MM.1S (cell line): ENCODE measurements around the gene MIS12.

Experiments
- DNase-seq: peaks from one replicate; pipeline ENCODE4 v3.0.0-alpha.2; 2015
- H2AFZ ChIP-seq: fragments of 300-600 bp; sonication (generic); 2 replicates; pipeline ENCODE4 v1.6.0; 2016; ENCODE audit warnings: antibody characterized with exemption, low read length
- H3F3A ChIP-seq: fragments of 300-600 bp; sonication (generic); 2 replicates; pipeline ENCODE4 v1.6.1; 2016; ENCODE audit warnings: mild to moderate bottlenecking, antibody characterized with exemption, low read length, moderate library complexity, mixed read lengths; ENCODE audit not compliant: insufficient read depth
- H3K27ac ChIP-seq: fragments of 300-600 bp; sonication (generic); 2 replicates; pipeline ENCODE4 v1.5.1; 2016; ENCODE audit warnings: mild to moderate bottlenecking, low read length
- H3K27me3 ChIP-seq: fragments of 300-600 bp; sonication (generic); replicated peaks from 2 replicates; pipeline ENCODE4 v1.6.0; 2016; ENCODE audit warnings: low read length; ENCODE audit not compliant: insufficient read depth
- H3K36me3 ChIP-seq: fragments of 300-600 bp; sonication (generic); replicated peaks from 2 replicates; pipeline ENCODE4 v1.6.1; 2016; ENCODE audit warnings: mild to moderate bottlenecking, low read length, mixed read lengths; ENCODE audit not compliant: insufficient read depth
- H3K4me1 ChIP-seq: fragments of 300-600 bp; sonication (generic); 2 replicates; pipeline ENCODE4 v1.6.1; 2016; ENCODE audit warnings: low read length, mixed read lengths
- H3K4me2 ChIP-seq: fragments of 300-600 bp; sonication (generic); 2 replicates; pipeline ENCODE4 v1.6.0; 2016; ENCODE audit warnings: low read depth, low read length
- H3K4me3 ChIP-seq: fragments of 300-600 bp; sonication (generic); 2 replicates; pipeline ENCODE4 v1.5.1; 2016; ENCODE audit warnings: low read length, mixed read lengths
- H3K79me2 ChIP-seq: fragments of 300-600 bp; sonication (generic); 2 replicates; pipeline ENCODE4 v1.6.1; 2016; ENCODE audit warnings: mixed run types, low read length, mixed read lengths
- H3K9ac ChIP-seq: fragments of 300-600 bp; sonication (generic); 2 replicates; pipeline ENCODE4 v1.6.1; 2016; ENCODE audit warnings: low read length, mixed read lengths
- H3K9me2 ChIP-seq: fragments of 300-600 bp; sonication (generic); replicated peaks from 2 replicates; pipeline ENCODE4 v1.6.1; 2016; ENCODE audit warnings: mild to moderate bottlenecking, low read length, mixed read lengths; ENCODE audit not compliant: insufficient read depth
- H3K9me3 ChIP-seq: fragments of 300-600 bp; sonication (generic); replicated peaks from 2 replicates; pipeline ENCODE4 v1.6.1; 2016; ENCODE audit warnings: mild to moderate bottlenecking, low read length, mixed read lengths; ENCODE audit not compliant: insufficient read depth
- H4K20me1 ChIP-seq: fragments of 300-600 bp; sonication (generic); 2 replicates; pipeline ENCODE4 v1.6.1; 2016; ENCODE audit warnings: mild to moderate bottlenecking, low read length, moderate library complexity, mixed read lengths; ENCODE audit not compliant: insufficient read depth
- CTCF ChIP-seq: fragments of 300-600 bp; sonication (generic); IDR thresholded peaks from 2 replicates; pipeline ENCODE4 v1.5.1; 2016; ENCODE audit warnings: antibody characterized with exemption, low read length, mixed read lengths
- EZH2 ChIP-seq: fragments of 300-600 bp; sonication (generic); optimal IDR thresholded peaks from 2 replicates; pipeline ENCODE3; 2017; ENCODE audit warnings: low read depth, mild to moderate bottlenecking, antibody characterized with exemption, low read length, mixed read lengths
- EZH2phosphoT487 ChIP-seq: fragments of 300-600 bp; sonication (generic); IDR thresholded peaks from 2 replicates; pipeline ENCODE4 v1.6.1; 2018; ENCODE audit warnings: antibody characterized with exemption, low read length

The MIS12 gene

DNA sequence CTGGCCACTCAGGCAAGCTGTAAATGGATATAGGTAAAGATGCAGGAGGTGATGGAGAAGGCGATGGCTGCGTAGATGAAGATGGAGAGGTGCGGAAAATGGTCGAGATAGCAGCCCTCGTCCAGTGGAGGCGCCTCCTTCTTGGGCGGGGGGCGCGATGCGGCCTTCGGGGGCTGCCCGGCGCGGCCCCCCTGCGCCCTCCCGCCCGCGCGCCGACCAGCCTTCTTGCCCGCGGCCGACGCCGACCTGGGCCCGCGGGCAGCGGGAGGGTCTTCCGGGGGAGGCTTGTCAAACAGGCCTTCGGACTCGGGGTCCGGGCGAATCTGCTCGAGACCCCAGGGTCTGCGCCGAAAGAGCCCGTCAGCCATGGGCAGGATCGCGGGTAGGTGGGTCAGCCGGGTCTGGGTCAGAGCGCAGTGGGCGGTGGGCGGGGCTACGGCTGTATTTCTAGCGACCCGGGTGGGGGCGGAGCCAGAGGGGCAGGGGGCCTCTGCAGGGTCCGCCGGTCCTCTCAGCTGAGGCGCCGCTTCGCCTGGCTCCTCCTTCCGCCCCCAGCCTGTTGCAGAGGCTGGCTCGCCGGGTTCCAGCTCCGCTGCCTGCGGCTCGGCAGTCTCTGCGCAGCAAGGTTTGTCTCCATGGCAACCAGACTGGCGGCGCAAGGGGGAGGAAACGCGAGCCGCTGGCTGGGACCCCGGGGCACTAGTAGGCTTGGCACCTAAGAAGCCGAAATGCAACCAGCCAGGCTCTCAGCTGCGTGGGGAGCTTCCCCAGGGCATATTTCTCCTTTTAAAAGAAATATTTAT lies 14.4 kb downstream of the MIS12 start:
- Histone ChIP-seq H3F3A (0 out of 2 replicates have a peak, but pooled peaks cover 7% of the 10 kb centered on the region), H3K4me1 (0 out of 2 replicates have a peak, but pooled peaks cover 5% of the 10 kb centered on the region), H3K9ac (no peak overlapping the region), H3K27ac (no peak overlapping the region), H3K9me2 (no peaks in the 10 kb centered on the region), H3K4me3 (peak overlapping the region; percentile 54), H3K27me3 (no peaks in the 10 kb centered on the region), H3K36me3 (no peaks in the 10 kb centered on the region), H3K79me2 (no peaks in the 10 kb centered on the region), H3K4me2 (peak overlapping the region; percentile 81), H4K20me1 (no peaks in the 10 kb centered on the region), H2AFZ (0 out of 2 replicates have a peak overlapping the region, but pooled peaks have one; percentile 48), H3K9me3 (no peaks in the 10 kb centered on the region)
- DNase-seq, result peak; percentile 53
- TF ChIP-seq EZH2phosphoT487 (no peak), EZH2 (no peak), CTCF (no peak)

- H3K9me3 ChIP-seq, result no peaks in the 10 kb centered on the region
- H3K79me2 ChIP-seq, result no peaks in the 10 kb centered on the region
- H4K20me1 ChIP-seq, result no peaks in the 10 kb centered on the region
- DNase-seq, result no peak
- 0 out of 2 replicates have a peak, but pooled peaks cover 5% of the 10 kb centered on the region for H3K4me1 ChIP-seq
- TF ChIP-seq CTCF (no peak), EZH2 (no peak), EZH2phosphoT487 (no peak)
- H3K4me2 ChIP-seq, result no peak overlapping the region
- no peak overlapping the region for H2AFZ ChIP-seq
- H3K36me3 ChIP-seq, result no peaks in the 10 kb centered on the region
- no peak overlapping the region for H3K9ac ChIP-seq
- no peaks in the 10 kb centered on the region for H3K27me3 ChIP-seq
- 0 out of 2 replicates have a peak, but pooled peaks cover 7% of the 10 kb centered on the region for H3F3A ChIP-seq
- H3K4me3 ChIP-seq, result no peak overlapping the region
- no peak overlapping the region for H3K27ac ChIP-seq
- H3K9me2 ChIP-seq, result no peaks in the 10 kb centered on the region
These were observed 15.3 kb downstream of the MIS12 start for GRCh38 chr17:5501685-5502084.

- no peak for TF ChIP-seq CTCF
- TF ChIP-seq EZH2phosphoT487, result no peak
- TF ChIP-seq EZH2, result no peak
These were observed 16.2 kb downstream of the MIS12 start for GRCh38 chr17:5502552-5502951.

More at GRCh38 chr17:5502552-5502951, 16.2 kb downstream of the MIS12 start:
- Histone ChIP-seq H3F3A (0 out of 2 replicates have a peak, but pooled peaks cover 7% of the 10 kb centered on the region), H3K79me2 (no peaks in the 10 kb centered on the region), H2AFZ (no peak overlapping the region), H3K4me1 (0 out of 2 replicates have a peak, but pooled peaks cover 5% of the 10 kb centered on the region), H3K9ac (no peak overlapping the region), H3K27ac (no peak overlapping the region), H3K9me2 (no peaks in the 10 kb centered on the region), H3K4me3 (no peak overlapping the region), H3K4me2 (no peak overlapping the region), H3K9me3 (no peaks in the 10 kb centered on the region), H3K27me3 (no peaks in the 10 kb centered on the region), H4K20me1 (no peaks in the 10 kb centered on the region), H3K36me3 (no peaks in the 10 kb centered on the region)
- no peak for DNase-seq
